ENCODE measurements around the gene CARD19.

The CARD19 gene

GRCh38 chr9:93096131-93096802 is at the start of gene CARD19:
Gene CARD19, plus strand, starts transcription at chr9:93096217. Its CDS starts 129 bp downstream, at chr9:93096346.
- no peak for DNase-seq

- no peak for DNase-seq
Measured at GRCh38 chr9:93048566-93049448, 47.2 kb upstream of the CARD19 start.

GRCh38 chr9:93049491-93049890 is 46.5 kb upstream of the CARD19 start:
- DNase-seq: no peak

GRCh38 chr9:93050231-93050630 is 45.8 kb upstream of the CARD19 start:
- DNase-seq: no peak

- DNase-seq: no peak
Measured at GRCh38 chr9:93051680-93052089, 44.3 kb upstream of the CARD19 start.

GRCh38 chr9:93052791-93053540 is 43.1 kb upstream of the CARD19 start:
- DNase-seq: no peak

GRCh38 chr9:93053781-93054331 is 42.2 kb upstream of the CARD19 start:
- DNase-seq: no peak

GRCh38 chr9:93054758-93055704 is 41.0 kb upstream of the CARD19 start:
- DNase-seq: no peak

- DNase-seq: no peak
Measured at GRCh38 chr9:93057042-93057702, 38.8 kb upstream of the CARD19 start.

- no peak for DNase-seq
Measured at GRCh38 chr9:93057703-93058354, 38.2 kb upstream of the CARD19 start.

- DNase-seq: no peak
Measured at GRCh38 chr9:93058355-93059010, 37.5 kb upstream of the CARD19 start, which contains the start of gene SUSD3. Gene SUSD3, plus strand, starts transcription at chr9:93058701. Its CDS starts 42 bp downstream, at chr9:93058743.

GRCh38 chr9:93059011-93059714 is 36.9 kb upstream of the CARD19 start:
- DNase-seq: no peak

GRCh38 chr9:93059715-93060578 is 36.1 kb upstream of the CARD19 start:
- DNase-seq: no peak

GRCh38 chr9:93060746-93061259 is 35.2 kb upstream of the CARD19 start:
- DNase-seq: no peak

- no peak for DNase-seq
Measured at GRCh38 chr9:93061260-93061751, 34.7 kb upstream of the CARD19 start.

- no peak for DNase-seq
Measured at GRCh38 chr9:93061791-93062763, 33.9 kb upstream of the CARD19 start.
